IPS-11a (cell line): ENCODE results near the gene SPAG9.
"Not testable (repeated sequence)": the region's sequence is repeated elsewhere in the genome, so short reads cannot be mapped to it uniquely, and the experiment has no call there.

ENCODE experiments used
- H3K4me3 ChIP-seq: one replicate; pipeline ENCODE4 v1.5.1; 2013; ENCODE audit warnings: low read depth, low read length, control low read depth

SPAG9 gene

DNA sequence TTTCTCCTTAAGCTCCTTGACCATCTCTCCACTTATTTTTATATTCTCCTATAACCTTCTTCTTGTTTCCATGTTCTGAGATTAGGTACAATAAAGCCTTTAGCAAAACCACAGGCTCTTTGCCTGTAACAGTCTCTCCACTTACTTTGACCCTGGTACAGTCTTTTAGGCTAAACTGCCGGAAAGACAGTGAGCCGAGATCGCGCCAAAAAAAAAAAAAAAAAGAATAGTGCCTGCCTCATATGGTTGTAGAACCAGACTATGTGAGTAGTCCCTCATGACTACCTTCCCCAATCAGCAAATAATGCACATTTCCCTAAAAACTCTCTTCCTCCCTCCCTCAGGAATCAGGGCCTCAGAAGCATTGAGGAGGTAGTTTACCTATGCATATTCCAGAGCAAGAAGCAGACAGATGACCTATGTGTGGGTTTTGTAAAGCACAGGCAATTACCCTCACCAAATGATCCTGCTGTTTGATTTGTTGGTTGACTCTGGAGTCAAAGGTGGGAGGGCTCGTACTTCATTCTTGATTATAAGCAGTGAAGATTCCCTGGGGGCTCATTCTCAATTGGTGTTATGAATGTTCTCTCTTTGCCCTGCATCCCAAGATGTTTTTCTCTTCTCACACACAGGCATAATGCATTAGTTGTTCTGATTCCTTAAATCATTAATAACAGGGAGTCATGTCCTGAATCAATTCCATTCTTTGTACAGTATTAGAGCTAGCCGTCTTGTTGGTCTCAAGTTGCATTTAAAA, 23.8 kb upstream of the SPAG9 start:
- no peak overlapping the region for H3K4me3 ChIP-seq

- no peak overlapping the region for H3K4me3 ChIP-seq
Observed at GRCh38 chr17:51142597-51142996, 21.9 kb upstream of the SPAG9 start.

GRCh38 chr17:51135956-51136355, 15.3 kb upstream of the SPAG9 start:
- H3K4me3 ChIP-seq, result no peak overlapping the region

DNA sequence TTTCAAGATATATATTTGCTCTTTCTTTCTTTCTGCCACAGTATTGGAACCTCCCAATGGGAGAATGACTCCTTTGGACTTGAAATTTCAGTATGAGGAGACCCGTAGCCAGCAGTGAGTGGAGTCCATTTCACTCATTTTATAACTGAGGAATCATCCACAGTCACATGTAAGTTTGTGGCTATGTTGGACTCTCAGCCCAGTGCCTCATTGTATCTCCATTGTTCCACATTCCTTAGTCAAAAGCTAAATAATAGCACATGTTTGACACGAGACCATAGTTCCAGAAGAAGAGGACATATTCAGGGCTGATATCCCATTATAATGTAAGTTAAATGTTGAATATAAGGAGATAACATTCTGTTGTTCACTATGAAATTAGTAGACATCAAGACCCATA, 12.7 kb upstream of the SPAG9 start:
- no peak overlapping the region for H3K4me3 ChIP-seq

DNA sequence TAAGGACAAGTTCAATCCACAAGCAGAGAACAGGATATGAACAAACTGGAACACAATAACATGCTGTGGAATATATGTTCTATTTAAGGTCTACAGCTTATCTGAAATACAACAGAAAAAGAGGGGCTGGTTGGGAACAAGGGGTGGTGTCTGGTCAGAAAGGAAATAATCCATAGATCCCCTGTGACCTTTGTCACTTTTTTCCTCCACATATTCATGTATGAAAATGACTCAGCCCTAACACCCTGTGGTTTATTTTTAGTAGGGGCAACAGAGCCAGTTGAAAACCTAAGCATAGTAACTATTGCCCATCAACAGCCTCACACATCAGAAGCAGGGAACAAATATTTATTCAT, 12.3 kb upstream of the SPAG9 start:
- H3K4me3 ChIP-seq, result no peak overlapping the region

DNA sequence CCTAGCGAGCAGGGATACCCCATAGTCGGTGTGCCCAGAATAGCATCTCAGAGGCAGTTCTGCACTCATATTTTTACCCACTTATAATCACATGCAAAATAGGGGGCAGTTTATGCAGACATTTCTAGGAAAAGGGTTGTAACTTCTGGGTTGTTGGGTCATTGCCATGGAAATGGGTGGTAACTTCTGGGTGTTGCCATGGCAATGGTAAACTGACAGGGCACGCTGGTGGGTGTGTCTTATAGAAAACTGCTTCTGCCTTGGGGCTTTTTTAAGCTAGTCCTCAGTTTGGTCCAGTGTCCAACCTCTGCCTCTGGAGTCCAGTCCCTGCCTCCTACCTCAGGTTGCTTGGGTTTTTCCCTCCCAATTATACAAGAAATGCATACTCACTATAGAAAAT, 7.4 kb upstream of the SPAG9 start:
- no peak overlapping the region for H3K4me3 ChIP-seq

GRCh38 chr17:51124640-51125503, 4.2 kb upstream of the SPAG9 start:
- no peak overlapping the region for H3K4me3 ChIP-seq

- H3K4me3 ChIP-seq, result not testable (repeated sequence)
Observed at GRCh38 chr17:51122473-51123115, 1.9 kb upstream of the SPAG9 start.

GRCh38 chr17:51121620-51122472, 1.2 kb upstream of the SPAG9 start:
- peak overlapping the region; percentile 69 for H3K4me3 ChIP-seq

DNA sequence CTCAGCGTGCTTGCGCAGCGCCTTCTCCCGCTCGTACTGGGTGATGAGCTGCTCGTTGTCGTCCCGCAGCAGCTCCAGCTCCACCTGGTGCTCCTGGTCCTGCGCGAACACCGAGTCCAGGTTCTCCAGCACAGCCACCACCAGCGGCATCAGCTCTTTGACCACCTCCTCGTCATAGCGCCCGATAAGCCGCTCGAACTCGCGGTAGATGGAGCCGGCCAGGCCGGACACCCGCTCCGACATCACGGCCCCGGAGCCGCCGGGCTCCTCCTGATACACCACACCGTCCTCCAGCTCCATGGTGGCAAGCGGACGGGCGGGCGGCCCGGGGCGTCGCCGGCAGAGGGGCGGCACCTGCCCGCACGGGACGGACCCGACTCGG, 320 bp downstream of the SPAG9 start:
- peak overlapping the region; percentile 97 for H3K4me3 ChIP-seq

- peak overlapping the region; percentile 97 for H3K4me3 ChIP-seq
Observed at GRCh38 chr17:51119415-51120356, 982 bp downstream of the SPAG9 start.

- no peak overlapping the region for H3K4me3 ChIP-seq
Observed at GRCh38 chr17:51118330-51119195, 2.1 kb downstream of the SPAG9 start.

- no peak overlapping the region for H3K4me3 ChIP-seq
Observed at GRCh38 chr17:51115179-51115578, 5.5 kb downstream of the SPAG9 start.

GRCh38 chr17:51112303-51113222, 8.1 kb downstream of the SPAG9 start:
- not testable (repeated sequence) for H3K4me3 ChIP-seq

GRCh38 chr17:51107778-51108177, 12.9 kb downstream of the SPAG9 start:
- H3K4me3 ChIP-seq, result no peak overlapping the region

DNA sequence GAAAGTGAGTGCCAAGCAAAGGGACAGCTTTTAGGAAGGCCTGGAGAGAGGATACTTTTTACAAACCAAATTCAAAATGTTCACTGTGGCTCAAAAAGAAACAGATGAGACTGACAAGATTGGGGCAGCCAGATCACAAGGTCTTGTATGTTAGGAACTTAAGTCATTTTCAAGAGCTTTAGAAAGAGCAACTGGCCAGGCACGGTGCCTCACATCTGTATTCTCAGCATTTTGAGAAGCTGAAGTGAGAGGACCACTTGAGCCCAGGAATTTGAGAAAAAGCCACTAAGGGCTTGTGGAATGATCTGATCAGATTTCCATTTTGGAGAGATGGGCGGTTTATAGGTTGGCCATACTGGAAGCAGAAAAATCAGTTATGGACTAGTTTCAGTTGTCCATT, 17.2 kb downstream of the SPAG9 start:
- no peak overlapping the region for H3K4me3 ChIP-seq

DNA sequence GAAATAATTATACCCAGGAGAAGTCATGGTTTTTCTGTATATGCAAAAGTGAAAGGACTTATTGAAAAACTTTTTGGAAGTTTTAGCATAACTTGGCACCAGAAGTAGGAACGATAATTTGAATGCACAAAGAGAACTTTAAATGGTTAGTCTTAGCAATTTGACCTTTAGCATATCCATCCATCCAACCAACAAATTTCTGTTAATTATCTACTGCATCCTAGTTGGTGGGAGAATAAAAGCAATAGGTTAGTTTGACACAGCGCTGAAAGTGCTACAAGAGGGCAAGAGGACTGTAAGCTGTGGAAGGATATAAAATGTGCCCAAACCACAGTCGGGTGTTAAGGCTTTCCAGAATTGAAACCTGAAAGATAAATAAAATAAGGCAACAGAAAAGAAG, 17.6 kb downstream of the SPAG9 start:
- H3K4me3 ChIP-seq, result no peak overlapping the region
